Measurements from ENCODE around the gene LMNTD1.
"Not testable (repeated sequence)": the region's sequence is repeated elsewhere in the genome, so short reads cannot be mapped to it uniquely, and the experiment has no call there.

The LMNTD1 gene

DNA sequence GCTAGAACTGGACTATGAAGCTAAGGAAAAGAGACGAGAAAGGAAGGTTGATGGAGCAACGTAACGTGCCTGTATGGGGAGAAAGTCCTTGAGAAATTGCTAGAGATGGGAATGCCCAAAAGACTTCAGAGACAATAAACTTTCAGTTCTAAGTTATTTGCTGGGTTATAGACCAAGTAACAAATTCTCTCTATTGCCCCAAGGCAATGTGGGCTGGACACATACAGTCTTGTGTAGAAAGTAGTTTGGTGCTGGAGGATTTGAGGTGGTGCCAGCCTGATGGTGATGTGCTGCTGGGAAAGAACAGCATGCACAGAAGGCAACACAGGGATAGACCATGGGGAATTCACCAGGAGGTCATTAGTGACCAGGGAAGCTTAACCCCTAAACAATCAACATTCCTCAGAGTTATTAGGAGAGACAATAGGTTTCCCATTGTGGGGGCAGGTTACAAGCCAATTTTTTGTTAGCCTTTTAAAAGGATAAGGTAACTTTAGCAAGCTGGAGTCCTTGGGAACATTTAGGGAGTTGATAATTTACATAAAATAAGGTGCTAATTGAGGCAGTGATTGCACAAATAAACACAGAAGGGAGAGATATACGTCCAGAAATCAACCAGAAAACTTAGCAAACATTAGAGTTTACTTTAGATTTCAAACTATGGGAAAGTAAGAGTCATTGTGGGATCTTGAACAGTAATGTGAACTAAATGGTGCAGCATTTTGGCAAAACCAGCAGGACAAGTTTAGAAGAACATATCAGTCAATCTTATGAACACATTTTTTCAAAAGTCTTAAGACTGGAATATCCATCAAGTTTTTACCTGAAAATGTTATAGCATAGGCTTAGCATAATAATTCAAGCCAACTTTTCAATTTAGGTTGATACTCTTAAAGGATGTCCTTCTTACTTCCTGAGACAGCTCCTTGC lies 61.4 kb downstream of the LMNTD1 start:
- DNase-seq (ENCODE audit: low spot score): no peak

DNA sequence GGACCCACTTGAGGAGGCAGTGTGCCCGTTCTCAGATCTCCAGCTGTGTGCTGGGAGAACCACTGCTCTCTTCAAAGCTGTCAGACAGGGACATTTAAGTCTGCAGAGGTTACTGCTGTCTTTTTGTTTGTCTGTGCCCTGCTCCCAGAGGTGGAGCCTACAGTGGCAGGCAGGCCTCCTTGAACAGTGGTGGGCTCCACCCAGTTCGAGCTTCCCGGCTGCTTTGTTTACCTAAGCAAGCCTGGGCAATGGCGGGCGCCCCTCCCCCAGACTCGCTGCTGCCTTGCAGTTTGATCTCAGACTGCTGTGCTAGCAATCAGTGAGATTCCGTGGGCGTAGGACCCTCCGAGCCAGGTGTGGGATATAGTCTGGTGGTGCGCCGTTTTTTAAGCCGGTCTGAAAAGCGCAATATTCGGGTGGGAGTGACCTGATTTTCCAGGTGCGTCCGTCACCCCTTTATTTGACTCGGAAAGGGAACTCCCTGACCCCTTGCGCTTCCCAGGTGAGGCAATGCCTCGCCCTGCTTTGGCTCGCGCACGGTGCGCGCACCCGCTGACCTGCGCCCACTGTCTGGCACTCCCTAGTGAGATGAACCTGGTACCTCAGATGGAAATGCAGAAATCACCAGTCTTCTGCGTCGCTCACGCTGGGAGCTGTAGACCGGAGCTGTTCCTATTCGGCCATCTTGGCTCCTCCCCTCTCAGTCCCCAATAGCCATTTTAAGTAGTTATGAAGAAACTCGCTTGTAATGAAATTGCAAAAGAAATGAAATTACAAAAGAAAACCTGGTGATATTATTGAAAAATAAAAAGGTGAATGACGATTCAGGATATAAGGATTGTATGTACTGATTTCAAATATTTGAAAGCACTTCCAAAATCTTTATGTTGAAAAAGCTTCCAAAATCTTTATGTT lies 63.9 kb downstream of the LMNTD1 start:
- DNase-seq (ENCODE audit: low spot score): not testable (repeated sequence)

DNA sequence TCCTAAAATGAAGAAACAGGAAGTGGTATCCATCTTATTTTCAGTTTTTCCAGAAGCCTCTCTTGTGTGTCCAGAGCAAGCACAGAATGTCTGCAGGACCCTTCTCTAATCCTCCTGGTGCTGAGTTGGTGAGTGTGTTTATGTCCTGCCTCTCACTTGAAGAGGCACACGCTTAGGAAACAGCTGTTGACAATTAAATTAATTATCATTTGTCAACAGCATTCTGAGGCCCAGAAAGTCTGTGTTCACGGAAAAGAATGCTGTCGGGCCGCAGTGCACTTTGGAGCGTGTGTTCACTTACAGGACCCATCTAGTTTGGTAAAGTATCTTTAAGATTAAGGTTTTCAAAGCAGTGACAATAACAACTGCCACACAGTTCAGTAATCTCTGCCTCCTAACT lies 70.5 kb downstream of the LMNTD1 start:
- no peak for DNase-seq (ENCODE audit: low spot score)

DNA sequence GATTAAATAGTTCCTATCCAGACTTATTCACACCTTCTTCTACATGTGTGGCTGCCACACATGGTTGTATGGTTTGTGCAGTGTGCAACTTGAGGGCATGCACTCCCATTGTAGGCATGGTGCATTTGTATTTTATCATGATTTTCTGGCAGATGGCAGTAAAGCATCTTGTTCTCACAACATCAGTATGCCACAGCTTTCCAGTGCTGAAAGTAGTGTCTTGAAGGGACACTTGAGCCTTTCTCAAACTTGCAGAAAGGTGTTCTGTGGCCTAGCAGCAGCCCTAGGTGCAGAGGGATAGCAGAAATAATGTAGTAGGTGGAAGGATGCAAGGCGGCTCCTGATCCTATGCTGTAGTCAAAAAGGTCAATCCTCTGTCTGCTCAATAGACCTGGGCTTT lies 72.9 kb downstream of the LMNTD1 start:
- DNase-seq (ENCODE audit: low spot score): no peak

DNA sequence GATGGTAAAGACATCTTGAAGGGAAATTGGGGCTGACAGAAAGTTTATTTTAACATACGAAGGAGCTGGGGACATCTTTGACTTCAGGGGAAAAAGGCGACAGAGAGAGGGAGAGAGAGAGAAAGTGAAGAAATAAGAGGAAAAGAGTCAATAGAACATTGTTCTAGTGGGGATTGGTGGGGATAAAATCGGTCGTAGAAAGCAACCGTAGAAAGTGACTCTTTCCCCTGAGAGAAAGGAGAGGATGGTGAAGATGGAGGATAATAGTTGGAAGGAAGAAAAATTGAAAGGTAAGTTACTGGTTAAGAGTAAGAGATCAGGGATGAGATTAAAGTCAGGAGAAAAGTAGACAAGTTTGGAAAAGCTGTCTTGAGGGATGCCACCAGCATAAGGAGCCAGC lies 75.9 kb downstream of the LMNTD1 start:
- no peak for DNase-seq (ENCODE audit: low spot score)

DNA sequence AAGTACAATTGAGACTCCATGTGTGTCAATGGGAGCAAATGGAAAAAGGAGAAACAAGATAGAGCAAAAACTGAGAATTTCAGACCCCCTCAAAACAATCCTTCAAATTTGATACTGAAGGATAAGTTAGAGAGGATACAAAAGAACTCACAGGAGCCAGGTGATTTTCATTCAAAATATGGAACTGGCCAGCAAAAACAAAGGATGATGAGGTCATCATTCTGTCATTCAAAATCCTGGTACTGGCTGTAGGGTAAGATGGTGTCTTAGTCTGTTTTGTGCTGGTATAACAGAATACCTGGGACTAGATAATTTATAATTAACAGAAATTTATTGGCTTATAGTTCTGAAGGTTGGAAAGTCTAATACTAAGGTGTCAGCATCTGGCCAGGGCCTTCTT lies 80.6 kb downstream of the LMNTD1 start:
- DNase-seq (ENCODE audit: low spot score): no peak

DNA sequence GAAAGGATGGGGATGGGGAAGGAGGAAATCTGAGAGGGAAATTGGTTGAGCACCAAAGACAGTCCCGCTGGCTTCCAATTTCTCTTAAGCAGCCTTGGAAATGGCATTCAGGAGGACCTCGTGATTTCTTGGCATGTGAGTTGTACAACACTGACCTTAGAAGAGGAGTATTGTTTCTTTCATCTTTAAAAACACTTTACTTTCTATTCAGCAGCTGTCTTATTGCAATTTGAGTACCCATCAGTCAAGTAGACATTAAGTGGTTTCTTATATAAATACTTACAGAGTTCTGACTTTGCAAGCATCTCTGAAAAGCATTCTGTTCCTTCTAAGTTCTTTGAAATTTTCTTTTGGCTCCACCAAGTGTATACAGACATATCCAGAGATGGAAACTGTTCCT lies 83.2 kb downstream of the LMNTD1 start:
- no peak for DNase-seq (ENCODE audit: low spot score)

DNA sequence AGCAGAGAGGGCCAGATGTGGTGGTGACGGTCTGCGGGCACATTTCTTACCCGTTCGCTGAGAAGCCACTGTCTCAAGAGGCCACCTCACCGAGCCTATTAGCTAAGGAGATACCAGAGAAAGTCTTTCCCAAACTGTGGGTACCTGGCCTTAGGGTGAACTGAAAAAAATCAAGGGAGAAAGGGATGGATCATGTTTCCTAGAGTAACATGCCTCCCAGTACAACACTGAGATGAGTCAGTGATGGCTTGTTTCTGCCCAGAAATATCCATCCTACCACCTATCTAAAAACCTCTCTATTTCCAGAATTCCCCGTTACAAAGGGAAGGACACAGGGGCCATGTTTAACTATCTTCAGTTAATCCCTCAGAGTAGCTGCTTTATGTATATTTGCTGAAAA lies 83.7 kb downstream of the LMNTD1 start:
- no peak for DNase-seq (ENCODE audit: low spot score)

DNA sequence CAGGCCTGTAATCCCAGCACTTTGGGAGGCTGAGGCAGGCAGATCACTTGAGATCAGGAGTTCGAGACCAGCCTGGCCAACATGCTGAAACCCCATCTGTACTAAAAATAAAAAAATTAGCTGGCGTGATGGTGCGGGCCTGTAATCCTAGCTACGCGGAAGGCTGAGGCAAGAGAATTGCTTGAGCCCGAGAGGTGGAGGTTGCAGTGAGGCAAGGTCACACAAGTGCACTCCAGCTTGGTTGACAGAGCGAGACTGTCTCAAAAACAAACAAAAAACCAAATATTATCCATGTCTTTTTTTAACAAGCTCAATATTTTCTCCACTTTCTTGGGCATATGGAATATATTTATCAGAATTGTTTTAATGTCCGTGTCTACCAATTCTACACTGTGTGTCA lies 89.6 kb downstream of the LMNTD1 start:
- no peak for DNase-seq (ENCODE audit: low spot score)

DNA sequence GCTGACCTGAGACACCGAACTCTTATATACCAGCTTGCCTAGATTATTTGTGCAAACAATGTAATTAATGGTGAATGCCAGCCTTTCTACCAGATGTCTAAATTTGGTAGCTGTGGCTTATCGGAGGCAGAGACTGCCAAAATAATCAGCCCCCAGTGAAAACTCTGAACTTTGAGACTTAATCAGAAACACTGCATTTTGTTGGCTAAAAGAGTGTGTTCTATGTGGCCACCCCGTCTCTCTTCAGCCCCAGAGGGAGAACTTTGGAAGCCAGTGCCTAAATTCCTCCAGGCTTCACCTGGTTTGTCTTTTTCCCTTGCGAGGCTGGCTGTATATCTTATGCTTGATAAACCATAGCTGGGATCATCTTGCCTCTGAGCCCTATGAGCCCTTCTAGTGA lies 90.1 kb downstream of the LMNTD1 start:
- no peak for DNase-seq (ENCODE audit: low spot score)

DNA sequence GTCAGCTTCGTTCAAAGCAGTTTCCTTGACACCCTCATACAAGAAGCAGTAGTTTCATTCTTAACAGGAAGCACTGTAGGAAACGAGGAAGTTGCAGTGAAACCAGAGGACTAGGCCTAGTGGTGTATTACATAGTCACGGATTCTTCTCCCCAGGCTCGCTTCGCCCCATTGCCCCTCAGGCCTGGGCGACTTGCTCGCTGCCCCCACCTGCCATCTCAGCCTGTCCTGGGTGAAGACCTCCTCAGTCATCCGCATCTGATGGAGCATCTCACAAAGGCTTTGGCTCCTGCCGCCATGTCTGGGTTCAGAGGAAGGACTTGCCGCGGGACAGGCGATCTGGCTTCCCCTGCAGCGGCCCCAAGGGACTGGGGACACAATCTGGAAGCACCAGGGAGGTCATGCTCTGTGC lies 93.5 kb downstream of the LMNTD1 start:
- DNase-seq (ENCODE audit: low spot score): peak; percentile 28

DNA sequence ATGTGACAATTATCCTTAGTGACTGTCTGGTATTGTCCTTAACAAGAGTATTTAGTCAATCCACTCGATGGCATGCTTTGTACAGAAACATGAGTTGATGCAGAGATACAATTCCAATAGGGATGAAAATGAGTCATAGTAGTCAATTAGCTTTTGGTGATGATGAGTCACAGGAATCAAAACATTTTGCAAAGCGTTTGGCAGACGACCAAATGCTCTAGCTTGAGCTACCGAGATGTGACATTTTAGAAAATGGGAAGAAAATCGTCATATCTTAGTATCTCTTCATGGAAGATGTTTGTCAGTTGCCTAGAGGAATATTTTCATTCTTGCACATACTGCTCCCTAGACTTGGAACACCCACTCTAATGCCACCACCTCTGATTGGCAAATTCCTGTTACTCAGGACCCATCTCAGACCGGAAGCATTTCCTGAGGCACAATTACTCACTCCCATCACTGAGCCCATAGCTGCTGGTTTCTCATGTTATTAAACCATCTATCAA lies 95.0 kb downstream of the LMNTD1 start:
- DNase-seq (ENCODE audit: low spot score): peak; percentile 76

DNA sequence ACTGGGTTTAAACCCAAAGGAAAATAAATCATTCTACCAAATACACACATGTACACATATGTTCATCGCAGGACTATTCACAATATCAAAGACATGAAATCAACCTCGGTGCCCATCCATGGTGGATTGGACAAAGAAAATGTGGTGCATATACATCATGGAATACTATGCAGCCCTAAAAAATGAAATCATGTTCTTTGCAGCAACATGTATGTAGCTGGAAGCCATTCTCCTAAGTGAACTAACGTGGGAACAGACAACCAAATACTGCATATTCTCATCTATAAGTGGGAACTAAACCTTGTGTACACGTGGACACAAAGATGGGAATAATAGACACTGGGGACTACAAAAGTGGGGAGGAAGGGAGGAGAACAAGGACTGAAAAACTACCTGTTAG lies 96.6 kb downstream of the LMNTD1 start:
- no peak for DNase-seq (ENCODE audit: low spot score)

DNA sequence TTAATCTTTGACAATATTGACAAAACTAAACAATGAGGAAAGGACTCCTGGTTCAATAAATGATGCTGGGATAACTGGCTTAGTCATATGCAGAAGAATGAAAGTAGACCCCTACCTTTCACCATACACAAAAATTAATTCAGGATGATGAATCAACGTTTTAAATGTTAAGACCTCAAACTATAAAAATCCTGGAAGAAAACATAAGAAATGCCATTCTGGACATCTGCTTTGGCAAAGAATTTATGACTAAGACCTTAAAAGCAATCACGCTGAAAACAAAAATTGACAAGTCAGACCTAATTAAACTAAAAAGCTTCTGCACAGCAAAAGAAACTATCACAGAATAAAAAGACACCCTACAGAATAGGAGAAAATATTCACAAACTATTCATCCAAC lies 97.4 kb downstream of the LMNTD1 start:
- no peak for DNase-seq (ENCODE audit: low spot score)

DNA sequence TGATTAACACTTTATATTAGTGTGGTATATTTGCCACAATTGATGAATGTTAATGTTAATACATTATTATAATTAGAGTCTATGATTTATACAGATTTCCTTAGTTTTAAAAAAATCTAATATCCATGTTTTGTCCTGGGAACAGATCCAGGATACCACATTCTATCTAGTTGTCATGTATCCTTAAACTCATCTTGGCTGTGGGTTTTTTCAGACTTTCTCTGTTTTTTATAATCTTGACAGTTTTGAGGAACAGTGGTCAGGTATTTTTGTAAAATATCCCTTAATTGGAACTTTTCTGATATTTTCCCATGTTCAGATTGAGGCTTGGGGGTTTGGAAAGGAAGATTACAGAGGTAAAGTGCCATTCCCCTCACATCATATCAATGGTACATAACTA lies 104.1 kb downstream of the LMNTD1 start:
- no peak for DNase-seq (ENCODE audit: low spot score)

DNA sequence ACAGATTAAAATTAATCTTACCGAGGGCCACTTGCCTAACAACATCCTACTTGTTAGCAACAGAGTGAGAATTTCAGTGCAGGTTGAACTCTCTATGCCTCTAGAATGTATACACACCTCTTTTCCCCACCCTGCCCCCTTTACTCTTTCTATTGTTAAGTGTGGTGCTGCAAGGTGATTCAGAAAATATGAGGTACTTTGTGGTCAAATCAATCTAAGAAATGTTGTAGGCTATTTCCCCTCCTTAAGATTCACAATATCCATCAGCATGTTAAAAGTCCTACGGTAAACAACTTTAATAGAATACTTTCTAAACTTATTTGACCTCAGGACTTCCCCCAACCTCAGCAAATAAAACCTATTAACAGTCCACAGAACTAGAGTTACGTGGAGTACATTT lies 106.0 kb downstream of the LMNTD1 start:
- no peak for DNase-seq (ENCODE audit: low spot score)

DNA sequence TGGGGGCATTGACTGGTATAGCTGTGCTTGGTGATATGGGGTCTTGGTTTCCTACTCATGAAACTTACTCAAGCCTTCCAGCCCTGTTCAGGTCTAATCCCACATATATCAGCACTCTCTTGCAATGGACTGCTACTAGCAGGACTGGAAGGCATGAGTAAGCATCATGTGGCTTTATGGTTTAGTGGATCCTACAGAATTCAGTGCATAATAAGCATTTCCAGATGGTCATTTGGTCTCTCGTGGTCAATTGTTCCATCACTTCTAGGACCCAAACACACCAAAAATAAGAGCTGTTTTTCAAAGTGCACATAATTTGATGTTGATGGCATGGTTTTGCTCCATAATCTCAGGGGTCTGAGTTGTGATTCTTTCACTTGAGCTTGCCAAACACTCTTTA lies 114.4 kb downstream of the LMNTD1 start:
- DNase-seq (ENCODE audit: low spot score): no peak

DNA sequence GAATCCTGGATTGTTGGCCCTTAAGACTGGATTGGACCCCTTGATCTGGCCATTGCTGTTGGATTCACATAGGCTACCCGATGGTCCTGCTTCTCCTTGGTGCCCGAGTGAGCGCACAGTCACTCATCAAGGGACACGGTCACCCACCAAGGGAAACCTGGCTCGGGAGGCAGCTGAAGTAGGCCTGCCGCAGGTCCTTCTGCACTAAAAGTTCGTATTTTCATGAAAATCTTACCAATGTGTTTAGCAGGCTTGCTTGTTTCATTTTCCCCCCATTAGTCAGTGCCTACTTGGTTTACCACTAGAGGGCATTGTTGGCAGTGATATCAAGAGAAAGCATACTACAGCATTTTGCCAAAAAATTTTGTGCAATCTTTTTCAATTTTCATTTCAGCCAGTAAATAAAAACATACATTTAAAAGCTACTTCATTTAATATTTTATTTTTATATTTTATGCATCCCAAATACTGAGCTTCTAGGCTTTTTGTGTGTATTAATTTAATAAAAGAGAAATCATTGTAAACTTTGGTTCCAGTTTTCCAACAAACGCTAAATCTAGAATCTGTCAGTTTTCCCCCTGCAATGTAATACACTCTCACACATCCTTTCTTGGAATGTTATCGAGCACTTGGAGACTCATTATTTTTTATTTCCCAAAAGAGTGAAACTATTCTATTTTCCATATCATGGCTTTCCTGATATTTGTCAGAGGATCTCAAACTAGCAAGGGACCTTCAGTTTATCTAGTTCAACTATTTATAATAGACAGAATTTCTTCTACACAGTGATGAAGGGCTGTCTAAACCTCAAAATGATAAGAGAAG lies 116.7 kb downstream of the LMNTD1 start:
- DNase-seq (ENCODE audit: low spot score): peak; percentile 87

DNA sequence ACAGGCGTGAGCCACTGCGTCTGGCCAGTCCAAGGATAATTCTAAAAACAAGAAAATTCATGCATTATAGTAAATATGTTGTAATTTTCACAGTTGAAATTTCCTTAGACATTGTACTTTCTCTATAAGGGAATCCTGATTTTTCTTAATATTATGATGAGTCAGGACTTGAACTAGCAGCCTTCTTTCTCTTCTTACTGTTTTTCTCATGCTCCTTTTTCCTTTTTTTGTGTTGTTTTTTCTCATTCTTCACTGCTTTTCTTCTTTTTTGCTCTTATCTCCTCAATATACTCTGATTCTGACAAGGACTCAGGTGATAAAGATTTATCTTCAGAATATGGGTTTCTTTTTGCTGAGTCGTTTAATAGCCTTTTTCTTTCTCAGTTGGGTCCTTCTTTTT lies 117.7 kb downstream of the LMNTD1 start:
- no peak for DNase-seq (ENCODE audit: low spot score)

DNA sequence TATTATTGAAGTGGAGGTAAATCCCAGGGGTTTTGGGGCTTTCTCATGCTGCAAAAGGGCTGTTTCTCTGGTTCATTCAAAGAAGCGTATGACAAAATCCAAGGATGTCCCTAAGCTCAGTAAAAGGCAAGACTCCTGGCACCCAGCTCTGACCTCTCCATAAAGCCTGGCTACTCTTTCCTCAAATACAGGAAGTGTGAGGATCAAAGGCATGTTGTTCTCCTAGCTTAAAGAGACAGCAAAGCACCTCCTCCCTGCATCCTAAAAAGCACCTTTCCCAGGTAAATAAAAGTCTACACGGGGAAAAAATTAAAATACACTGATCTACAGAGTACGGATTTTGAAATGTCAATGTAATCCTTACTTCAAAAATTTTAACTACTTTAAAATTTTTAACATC lies 118.6 kb downstream of the LMNTD1 start:
- DNase-seq (ENCODE audit: low spot score): no peak

DNA sequence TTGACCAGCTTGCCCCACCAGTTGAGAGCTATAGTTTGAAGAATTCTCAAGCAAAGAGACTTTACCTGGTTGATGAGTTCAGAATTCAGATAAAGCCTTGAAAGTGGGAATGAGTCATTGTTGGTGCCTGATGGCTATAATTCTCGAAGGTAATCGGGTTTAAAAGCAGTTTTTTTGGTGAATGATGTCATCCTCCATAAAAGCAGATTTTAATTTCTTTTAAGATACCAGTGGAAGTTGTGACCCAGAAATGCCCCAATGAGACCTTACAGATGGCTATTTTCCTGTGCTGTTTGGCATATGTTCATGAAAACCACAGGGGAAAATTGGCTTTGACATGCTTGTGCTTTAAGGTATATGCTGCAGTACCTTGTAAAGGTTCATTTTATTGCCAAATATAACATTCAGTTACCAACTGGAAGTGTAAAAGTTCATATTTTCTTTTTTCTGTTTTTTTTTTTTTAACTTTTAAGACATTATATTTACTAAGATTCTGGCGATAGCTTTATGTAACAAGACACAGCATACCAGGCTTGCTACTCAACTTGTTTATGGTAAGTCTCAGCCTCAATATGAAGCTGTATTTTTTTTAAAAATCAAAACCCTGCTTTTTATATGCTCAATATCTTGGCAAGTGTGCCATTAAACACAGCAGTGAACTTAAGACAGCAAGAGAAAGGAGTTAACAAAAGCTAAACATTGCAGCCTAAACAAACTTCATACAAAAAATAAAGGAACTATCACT lies 119.3 kb downstream of the LMNTD1 start:
- DNase-seq (ENCODE audit: low spot score): no peak
